Activated CD8-positive, alpha-beta T cell treated with anti-CD3 and anti-CD28 coated beads for 36 hours (primary cell): ENCODE results near the gene LONRF2. TPM values are rescaled to one million over a fixed set of nuclear protein-coding genes. Genes with fewer than 3 reads are reported as not detected.
A peak's percentile ranks its signal among the peaks of the same experiment; 100 is the strongest.

Source experiments
- ATAC-seq: fragments of 200-7000 bp; cut with Tn5 transposase; one replicate; pipeline ENCODE4 v1.10.0; 2021; ENCODE audit warnings: mild to moderate bottlenecking, moderate library complexity
- CTCF ChIA-PET: fragments of 350-600 bp; sonication (Branson Sonifier 250); formaldehyde crosslinking; loops from one replicate; lab custom pipeline; 2021; ENCODE audit warnings: antibody characterized with exemption; lab: Charles Lee
- POLR2A ChIA-PET: fragments of 350-600 bp; sonication (Branson Sonifier 250); formaldehyde crosslinking; loops from one replicate; lab custom pipeline; 2021; ENCODE audit warnings: antibody characterized with exemption; lab: Charles Lee
- DNase-seq: peaks from one replicate; pipeline ENCODE4 v3.0.0-alpha.2; 2020
- H3K27ac Mint-ChIP-seq: one replicate; pipeline ENCODE4 v1.8.0; 2021; ENCODE audit warnings: mild to moderate bottlenecking, mixed read lengths
- H3K27me3 Mint-ChIP-seq: one replicate; pipeline ENCODE4 v1.8.0; 2021; ENCODE audit warnings: mixed read lengths
- H3K36me3 Mint-ChIP-seq: one replicate; pipeline ENCODE4 v1.8.0; 2021; ENCODE audit warnings: low read depth, mixed read lengths
- H3K4me1 Mint-ChIP-seq: one replicate; pipeline ENCODE4 v1.8.0; 2021; ENCODE audit warnings: low read depth, mixed read lengths
- H3K4me3 Mint-ChIP-seq: one replicate; pipeline ENCODE4 v1.8.0; 2021; ENCODE audit warnings: mild to moderate bottlenecking, moderate library complexity, mixed read lengths
- H3K9me3 Mint-ChIP-seq: one replicate; pipeline ENCODE4 v1.8.0; 2021; ENCODE audit warnings: mixed read lengths
- intact Hi-C: fragments of 100-400 bp; cut with micrococcal nuclease; formaldehyde crosslinking; loops from one replicate; pipeline ENCODE4 v1.10.0; 2022
- total RNA-seq, 2 experiments: library from RNA; stranded (reverse); gene quantifications; one replicate each; pipeline ENCODE4 v1.2.3, GENCODE V29; 2021
- TF ChIP-seq, protein P1 (sequence below): fragments of 200-600 bp; IDR thresholded peaks from one replicate; pipeline ENCODE4 v1.8.0; 2022; ENCODE audit warnings: antibody characterized with exemption, mild to moderate bottlenecking

The LONRF2 gene
- total RNA-seq, 2 experiments from 2014 or later, result 0.04 to 0.20 TPM

DNA sequence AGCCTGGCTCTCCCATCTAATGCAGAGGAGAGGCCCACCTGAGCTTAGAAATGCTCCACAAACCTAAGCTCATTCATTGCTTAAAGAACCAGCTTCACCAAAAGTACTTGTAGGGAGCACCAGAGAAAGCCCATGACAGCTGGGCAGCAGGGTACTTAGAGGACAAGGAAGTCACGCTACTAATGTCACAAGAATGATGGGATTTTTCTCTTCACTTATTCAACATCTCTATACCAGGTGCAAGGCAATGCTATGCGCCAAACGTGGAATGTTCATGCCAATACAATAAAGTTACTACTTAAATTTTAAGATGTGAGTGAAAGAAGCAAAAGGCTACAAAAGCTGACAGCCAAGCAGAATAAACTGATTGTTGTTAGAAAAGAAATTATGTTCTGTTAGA, 36.0 kb downstream of the LONRF2 start:
- DNase-seq (no peak), ATAC-seq (no peak)
- CTCF ChIA-PET, result interaction anchor here (1.5 to 4.5 kb wide), 3 partner anchors 20 to 94 kb away, joined by 3 to 19 read pairs (median 5); no protein-coding TSS in a partner anchor
- intact Hi-C loops, result no loop called here
- H3K36me3 Mint-ChIP-seq, result no peaks in the 10 kb centered on the region
- no peak overlapping the region for H3K27ac Mint-ChIP-seq
- H3K4me3 Mint-ChIP-seq, result no peak overlapping the region
- H3K4me1 Mint-ChIP-seq, result peaks cover 15% of the 10 kb centered on the region
- POLR2A ChIA-PET, result no interaction called here
- no peaks in the 10 kb centered on the region for H3K9me3 Mint-ChIP-seq
- TF ChIP-seq, protein P1, sequence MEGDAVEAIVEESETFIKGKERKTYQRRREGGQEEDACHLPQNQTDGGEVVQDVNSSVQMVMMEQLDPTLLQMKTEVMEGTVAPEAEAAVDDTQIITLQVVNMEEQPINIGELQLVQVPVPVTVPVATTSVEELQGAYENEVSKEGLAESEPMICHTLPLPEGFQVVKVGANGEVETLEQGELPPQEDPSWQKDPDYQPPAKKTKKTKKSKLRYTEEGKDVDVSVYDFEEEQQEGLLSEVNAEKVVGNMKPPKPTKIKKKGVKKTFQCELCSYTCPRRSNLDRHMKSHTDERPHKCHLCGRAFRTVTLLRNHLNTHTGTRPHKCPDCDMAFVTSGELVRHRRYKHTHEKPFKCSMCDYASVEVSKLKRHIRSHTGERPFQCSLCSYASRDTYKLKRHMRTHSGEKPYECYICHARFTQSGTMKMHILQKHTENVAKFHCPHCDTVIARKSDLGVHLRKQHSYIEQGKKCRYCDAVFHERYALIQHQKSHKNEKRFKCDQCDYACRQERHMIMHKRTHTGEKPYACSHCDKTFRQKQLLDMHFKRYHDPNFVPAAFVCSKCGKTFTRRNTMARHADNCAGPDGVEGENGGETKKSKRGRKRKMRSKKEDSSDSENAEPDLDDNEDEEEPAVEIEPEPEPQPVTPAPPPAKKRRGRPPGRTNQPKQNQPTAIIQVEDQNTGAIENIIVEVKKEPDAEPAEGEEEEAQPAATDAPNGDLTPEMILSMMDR, result no peak
- peaks cover 9% of the 10 kb centered on the region for H3K27me3 Mint-ChIP-seq

DNA sequence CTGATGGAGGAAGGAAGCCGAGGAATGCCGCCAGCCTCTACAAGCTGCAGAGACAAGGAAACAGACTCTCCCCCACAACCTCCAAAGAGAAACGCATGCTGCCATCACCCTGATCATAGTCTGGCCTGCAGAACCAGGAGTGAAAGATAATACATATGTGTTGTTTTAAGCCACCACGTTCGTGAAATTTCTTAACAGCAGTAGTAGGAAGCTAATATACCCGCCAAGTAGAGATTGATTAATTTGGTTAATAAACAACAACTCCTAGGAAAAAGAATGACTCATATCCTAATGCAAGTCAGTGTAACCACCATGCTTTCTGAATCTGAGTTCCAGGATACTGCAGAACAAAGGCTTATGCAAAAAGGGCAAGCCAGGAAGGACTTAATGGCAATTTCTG, 36.6 kb downstream of the LONRF2 start:
- POLR2A ChIA-PET, result no interaction called here
- Mint-ChIP-seq H3K4me1 (peaks cover 15% of the 10 kb centered on the region), H3K27ac (no peak overlapping the region), H3K9me3 (no peaks in the 10 kb centered on the region), H3K36me3 (no peaks in the 10 kb centered on the region), H3K4me3 (no peak overlapping the region), H3K27me3 (peaks cover 11% of the 10 kb centered on the region)
- intact Hi-C loops, result no loop called here
- TF ChIP-seq, protein P1, result no peak
- no peak for ATAC-seq
- DNase-seq, result no peak
- CTCF ChIA-PET, result interaction anchor here (2.0 to 4.5 kb wide), 2 partner anchors 23 to 95 kb away, joined by 5 to 19 read pairs; no protein-coding TSS in a partner anchor

DNA sequence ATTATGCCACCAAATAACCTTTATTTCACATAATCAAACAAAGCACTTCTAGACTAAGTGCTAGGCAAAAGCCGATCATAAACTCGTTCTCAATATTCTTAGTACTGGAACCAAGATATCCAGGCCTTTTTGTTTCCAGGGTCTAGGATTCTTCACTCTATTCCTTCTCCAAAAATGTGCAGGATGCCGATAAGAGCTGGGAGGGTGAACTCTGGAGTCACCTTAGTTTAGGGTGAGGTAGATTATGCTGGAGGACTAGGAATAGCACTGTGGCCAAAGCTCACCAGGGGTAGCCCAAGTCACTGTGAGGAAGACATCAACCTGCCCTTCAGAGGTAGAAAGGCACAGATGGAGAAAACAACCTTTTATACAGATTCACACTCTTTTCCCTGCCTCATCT, 37.3 kb downstream of the LONRF2 start:
- Mint-ChIP-seq H3K9me3 (no peaks in the 10 kb centered on the region), H3K27me3 (peaks cover 14% of the 10 kb centered on the region), H3K4me1 (peaks cover 15% of the 10 kb centered on the region), H3K27ac (no peak overlapping the region), H3K4me3 (no peak overlapping the region), H3K36me3 (no peaks in the 10 kb centered on the region)
- ChIA-PET POLR2A (no interaction called here), CTCF (interaction anchor here (4.5 kb wide), 1 partner anchor 23 kb away, joined by 19 read pairs; no protein-coding TSS in a partner anchor)
- intact Hi-C loops, result no loop called here
- ATAC-seq (no peak), DNase-seq (no peak)
- TF ChIP-seq, protein P1, result no peak

DNA sequence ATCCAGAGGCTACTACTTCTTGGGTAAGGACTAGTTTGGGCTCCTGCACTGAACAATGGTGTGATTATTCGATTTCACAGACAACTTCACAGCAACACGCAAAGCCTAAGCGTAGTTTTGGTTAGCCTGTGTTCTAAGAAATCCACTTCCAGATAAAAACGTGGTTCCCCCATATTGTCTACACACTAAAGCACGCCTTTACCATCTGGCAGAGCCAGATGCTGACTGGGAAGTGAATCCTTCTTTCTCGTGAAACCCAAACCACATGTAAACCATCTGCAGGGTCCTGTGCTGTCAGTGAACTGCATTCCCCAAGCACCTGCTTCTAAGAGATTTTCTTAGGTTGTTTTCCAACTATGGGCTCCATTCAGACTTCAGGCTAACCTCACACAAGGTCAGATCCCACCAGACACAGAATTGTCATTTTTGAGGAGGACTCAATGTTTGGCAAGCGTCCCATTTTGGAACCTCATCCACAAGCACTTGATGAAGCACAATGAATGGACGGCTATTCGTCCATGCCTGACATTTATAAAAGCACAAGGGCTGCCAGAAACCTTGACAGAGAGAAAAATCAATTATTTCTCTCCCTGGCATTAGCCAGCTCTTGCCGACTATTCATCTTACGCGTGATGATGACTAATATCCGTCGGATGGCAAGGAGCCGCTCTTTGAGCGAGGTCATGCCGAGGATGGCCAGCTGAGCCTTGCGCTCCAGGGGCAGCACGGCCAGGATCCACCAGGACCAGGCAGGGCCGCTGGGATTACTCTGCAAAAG, 38.4 kb downstream of the LONRF2 start:
- H3K36me3 Mint-ChIP-seq, result no peaks in the 10 kb centered on the region
- DNase-seq (no peak), ATAC-seq (peak; percentile 53)
- H3K27me3 Mint-ChIP-seq, result peaks cover 17% of the 10 kb centered on the region
- intact Hi-C loops, result no loop called here
- ChIA-PET CTCF (interaction anchor here (4.5 kb wide), 1 partner anchor 21 kb away, joined by 19 read pairs; no protein-coding TSS in a partner anchor), POLR2A (interaction anchor here (0.5 kb wide), 1 partner anchor 960 kb away, joined by 4 read pairs; no protein-coding TSS in a partner anchor)
- TF ChIP-seq, protein P1, result no peak
- H3K4me1 Mint-ChIP-seq, result peaks cover 18% of the 10 kb centered on the region
- no peak overlapping the region for H3K4me3 Mint-ChIP-seq
- H3K9me3 Mint-ChIP-seq, result no peaks in the 10 kb centered on the region
- H3K27ac Mint-ChIP-seq, result peak overlapping the region; percentile 28
